HL-60 (cell line): Measurements from ENCODE around the gene ACTN1.

ENCODE experiments used
- GABPA ChIP-seq: IDR thresholded peaks from 2 replicates; pipeline ENCODE4 v1.6.1; 2012; ENCODE audit warnings: low read depth
- POLR2AphosphoS5 ChIP-seq: IDR thresholded peaks from 2 replicates; pipeline ENCODE4 v1.6.1; 2012; ENCODE audit warnings: low read depth
- SPI1 ChIP-seq: IDR thresholded peaks from 2 replicates; pipeline ENCODE4 v1.6.1; 2012; ENCODE audit warnings: low read depth, mild to moderate bottlenecking, borderline replicate concordance
- TF ChIP-seq, protein P1 (sequence below): IDR thresholded peaks from one replicate; pipeline ENCODE4 v1.5.1; 2011; ENCODE audit warnings: low read length, control low read depth, inconsistent platforms; ENCODE audit not compliant: insufficient read depth

DNA sequence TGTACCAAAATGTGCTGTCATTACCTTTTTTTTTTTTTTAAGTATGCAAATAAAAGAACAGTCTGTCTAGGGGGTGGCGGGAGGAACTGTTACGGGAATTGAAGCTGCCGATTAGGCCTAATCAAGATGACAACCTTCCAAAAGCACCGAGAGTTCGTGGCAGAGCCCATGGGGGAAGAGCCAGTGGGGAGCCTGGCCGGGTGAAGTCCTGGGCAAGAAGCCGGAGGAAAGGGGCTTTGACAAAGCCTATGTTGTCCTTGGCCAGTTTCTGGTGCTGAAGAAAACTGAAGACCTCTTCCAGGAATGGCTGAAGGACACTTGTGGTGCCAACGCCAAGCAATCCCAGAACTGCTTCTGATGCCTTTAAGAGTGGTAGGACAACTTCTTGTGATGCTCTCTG, 42.6 kb downstream of the ACTN1 start:
- TF ChIP-seq, protein P1, sequence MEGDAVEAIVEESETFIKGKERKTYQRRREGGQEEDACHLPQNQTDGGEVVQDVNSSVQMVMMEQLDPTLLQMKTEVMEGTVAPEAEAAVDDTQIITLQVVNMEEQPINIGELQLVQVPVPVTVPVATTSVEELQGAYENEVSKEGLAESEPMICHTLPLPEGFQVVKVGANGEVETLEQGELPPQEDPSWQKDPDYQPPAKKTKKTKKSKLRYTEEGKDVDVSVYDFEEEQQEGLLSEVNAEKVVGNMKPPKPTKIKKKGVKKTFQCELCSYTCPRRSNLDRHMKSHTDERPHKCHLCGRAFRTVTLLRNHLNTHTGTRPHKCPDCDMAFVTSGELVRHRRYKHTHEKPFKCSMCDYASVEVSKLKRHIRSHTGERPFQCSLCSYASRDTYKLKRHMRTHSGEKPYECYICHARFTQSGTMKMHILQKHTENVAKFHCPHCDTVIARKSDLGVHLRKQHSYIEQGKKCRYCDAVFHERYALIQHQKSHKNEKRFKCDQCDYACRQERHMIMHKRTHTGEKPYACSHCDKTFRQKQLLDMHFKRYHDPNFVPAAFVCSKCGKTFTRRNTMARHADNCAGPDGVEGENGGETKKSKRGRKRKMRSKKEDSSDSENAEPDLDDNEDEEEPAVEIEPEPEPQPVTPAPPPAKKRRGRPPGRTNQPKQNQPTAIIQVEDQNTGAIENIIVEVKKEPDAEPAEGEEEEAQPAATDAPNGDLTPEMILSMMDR: no peak
- no peak for TF ChIP-seq POLR2AphosphoS5
- no peak for TF ChIP-seq GABPA
- TF ChIP-seq SPI1: no peak
